Subcutaneous adipose tissue (tissue), 4 donors: ENCODE results near the gene C1QTNF8. TPM values are rescaled to one million over a fixed set of nuclear protein-coding genes. Genes with fewer than 3 reads are reported as not detected.

Source experiments
- total RNA-seq, 4 donors: library from RNA; depleted of rRNA; stranded (reverse); fragments of >200 nt; gene quantifications; one replicate each; pipeline ENCODE4 v1.1.0, GENCODE V29; 2016
- TF ChIP-seq, protein P1 (sequence below): fragments of 450-650 bp; IDR thresholded peaks from one replicate; pipeline ENCODE4 v1.5.1; 2016; ENCODE audit warnings: low read depth, mild to moderate bottlenecking, control low read depth, antibody characterized with exemption, moderate library complexity

C1QTNF8 gene
- total RNA-seq, 4 donors from 2014 or later, result not detected

GRCh38 chr16:1080801-1081733, 15.0 kb downstream of the C1QTNF8 start:
- TF ChIP-seq, protein P1, sequence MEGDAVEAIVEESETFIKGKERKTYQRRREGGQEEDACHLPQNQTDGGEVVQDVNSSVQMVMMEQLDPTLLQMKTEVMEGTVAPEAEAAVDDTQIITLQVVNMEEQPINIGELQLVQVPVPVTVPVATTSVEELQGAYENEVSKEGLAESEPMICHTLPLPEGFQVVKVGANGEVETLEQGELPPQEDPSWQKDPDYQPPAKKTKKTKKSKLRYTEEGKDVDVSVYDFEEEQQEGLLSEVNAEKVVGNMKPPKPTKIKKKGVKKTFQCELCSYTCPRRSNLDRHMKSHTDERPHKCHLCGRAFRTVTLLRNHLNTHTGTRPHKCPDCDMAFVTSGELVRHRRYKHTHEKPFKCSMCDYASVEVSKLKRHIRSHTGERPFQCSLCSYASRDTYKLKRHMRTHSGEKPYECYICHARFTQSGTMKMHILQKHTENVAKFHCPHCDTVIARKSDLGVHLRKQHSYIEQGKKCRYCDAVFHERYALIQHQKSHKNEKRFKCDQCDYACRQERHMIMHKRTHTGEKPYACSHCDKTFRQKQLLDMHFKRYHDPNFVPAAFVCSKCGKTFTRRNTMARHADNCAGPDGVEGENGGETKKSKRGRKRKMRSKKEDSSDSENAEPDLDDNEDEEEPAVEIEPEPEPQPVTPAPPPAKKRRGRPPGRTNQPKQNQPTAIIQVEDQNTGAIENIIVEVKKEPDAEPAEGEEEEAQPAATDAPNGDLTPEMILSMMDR, result no peak

DNA sequence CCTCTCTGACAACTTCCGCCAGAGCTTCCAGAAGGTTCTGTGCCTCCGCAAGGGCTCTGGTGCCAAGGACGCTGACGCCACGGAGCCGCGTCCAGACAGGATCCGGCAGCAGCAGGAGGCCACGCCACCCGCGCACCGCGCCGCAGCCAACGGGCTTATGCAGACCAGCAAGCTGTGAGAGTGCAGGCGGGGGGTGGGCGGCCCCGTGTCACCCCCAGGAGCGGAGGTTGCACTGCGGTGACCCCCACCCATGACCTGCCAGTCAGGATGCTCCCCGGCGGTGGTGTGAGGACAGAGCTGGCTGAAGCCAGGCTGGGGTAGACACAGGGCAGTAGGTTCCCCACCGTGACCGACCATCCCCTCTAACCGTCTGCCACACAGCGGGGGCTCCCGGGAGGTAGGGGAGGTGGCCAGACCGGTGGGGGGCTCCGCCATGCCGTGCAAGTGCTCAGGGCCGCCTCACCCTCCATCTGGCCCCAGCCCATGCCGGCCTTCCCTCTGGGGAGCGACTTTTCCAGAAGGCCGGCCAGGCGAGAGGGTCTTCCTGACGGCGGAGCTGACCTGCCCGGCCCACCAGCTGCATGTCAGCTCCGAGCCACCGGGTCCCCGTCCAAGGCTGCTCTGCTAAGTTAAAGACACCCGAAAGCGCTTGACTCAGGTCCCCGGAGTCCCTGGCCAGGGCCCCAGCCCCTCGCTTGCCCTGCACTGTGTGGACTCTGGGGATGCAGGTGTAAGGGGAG, 16.1 kb downstream of the C1QTNF8 start:
- TF ChIP-seq, protein P1, result no peak

GRCh38 chr16:1079341-1079740, 16.7 kb downstream of the C1QTNF8 start:
- TF ChIP-seq, protein P1, result no peak

DNA sequence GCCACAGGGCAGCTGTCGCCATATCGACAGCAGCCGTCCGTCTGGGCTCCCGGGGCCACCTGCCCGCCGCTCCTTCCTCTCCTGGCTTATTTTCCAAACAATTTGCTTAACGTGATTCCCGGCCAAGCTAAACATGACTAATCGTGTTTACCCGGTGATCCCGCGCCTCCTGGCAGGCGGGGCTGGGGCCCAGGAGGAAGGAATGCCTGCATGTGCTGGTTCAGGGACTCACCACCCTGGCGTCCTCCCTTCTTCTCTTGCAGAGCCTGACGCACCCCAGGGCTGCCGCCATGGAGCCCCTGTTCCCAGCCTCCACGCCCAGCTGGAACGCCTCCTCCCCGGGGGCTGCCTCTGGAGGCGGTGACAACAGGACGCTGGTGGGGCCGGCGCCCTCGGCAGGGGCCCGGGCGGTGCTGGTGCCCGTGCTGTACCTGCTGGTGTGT, 17.4 kb downstream of the C1QTNF8 start:
- TF ChIP-seq, protein P1, result no peak

DNA sequence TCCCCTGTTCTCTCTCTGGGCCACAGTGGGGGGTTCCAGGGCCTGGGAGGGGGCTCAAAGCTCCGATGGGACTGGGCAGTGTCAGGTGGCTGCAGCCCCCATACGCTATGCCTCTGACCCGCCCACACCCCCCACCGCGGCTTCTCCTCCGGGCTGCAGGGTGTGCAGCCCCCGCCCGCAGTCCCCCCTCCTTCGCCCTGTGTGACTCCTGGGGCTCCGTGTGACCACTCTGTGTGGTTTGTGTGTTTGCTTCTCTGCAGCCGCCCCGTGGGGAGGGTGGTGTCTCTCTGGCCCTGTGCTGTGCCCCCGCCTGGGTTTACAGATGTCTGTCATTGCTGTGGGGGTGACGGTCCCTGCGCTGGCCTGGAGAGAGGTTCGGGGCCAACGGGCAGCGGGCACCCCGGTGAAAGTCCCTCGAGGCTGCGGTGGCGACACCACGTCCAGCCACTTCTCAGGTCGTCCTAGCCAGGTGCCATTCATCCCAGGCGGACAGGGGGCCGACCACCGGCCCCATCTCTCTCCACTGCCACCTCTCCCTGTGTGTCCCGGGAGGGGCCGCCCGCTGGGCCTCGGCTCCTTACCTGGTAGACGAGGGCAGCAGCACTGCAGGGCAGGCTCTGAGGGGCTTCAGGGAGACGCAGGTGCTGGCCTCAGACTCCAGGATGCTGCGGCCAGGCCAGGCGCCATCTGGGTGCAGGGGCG, 18.0 kb downstream of the C1QTNF8 start:
- TF ChIP-seq, protein P1, result no peak

- TF ChIP-seq, protein P1, result no peak
Measured at GRCh38 chr16:1076801-1077576, 19.1 kb downstream of the C1QTNF8 start.
